HEK293 (cell line): ENCODE measurements around the gene OSBPL1A.

Source experiments
- CTCF ChIA-PET: fragments of 350-600 bp; formaldehyde crosslinking; extraction: SDS; loops from one replicate; lab custom pipeline; 2021; ENCODE audit warnings: antibody characterized with exemption; lab: Yijun Ruan, JAX
- POLR2A ChIA-PET: fragments of 300-600 bp; formaldehyde crosslinking; extraction: SDS; loops from one replicate; lab custom pipeline; 2020; ENCODE audit warnings: antibody characterized with exemption, inconsistent platforms; lab: Yijun Ruan, JAX
- H3K27ac ChIP-seq: fragments of 200-500 bp; sonication (Bioruptor generic); 2 replicates; pipeline ENCODE4 v1.5.1; 2014; ENCODE audit warnings: low read depth, low read length, control low read depth, inconsistent platforms; ENCODE audit errors: extremely low read depth
- H3K36me3 ChIP-seq, 2 experiments: fragments of 200-500 bp in 1 of 2; sonication (Bioruptor generic) in 1 of 2; 1 replicate in 1 of 2; 2 replicates in 1 of 2; pipeline ENCODE4 v1.5.1; 2014 to 2017; ENCODE audit warnings: inconsistent platforms in 2 of 2, low read length in 2 of 2; ENCODE audit not compliant: control insufficient read depth in 2 of 2, insufficient read depth in 1 of 2
- H3K4me1 ChIP-seq: fragments of 200-500 bp; sonication (Bioruptor generic); 2 replicates; pipeline ENCODE4 v1.5.1; 2014; ENCODE audit warnings: mild to moderate bottlenecking, low read length, inconsistent platforms; ENCODE audit not compliant: control insufficient read depth, insufficient read depth
- H3K4me3 ChIP-seq: 2 replicates; pipeline ENCODE4 v1.5.1; 2011; ENCODE audit warnings: low read depth, mild to moderate bottlenecking, control low read depth, low read length, moderate library complexity
- H3K9me3 ChIP-seq: fragments of 200-500 bp; sonication (Bioruptor generic); 2 replicates; pipeline ENCODE4 v1.5.1; 2014; ENCODE audit warnings: low read depth, low read length, inconsistent platforms; ENCODE audit not compliant: control insufficient read depth, insufficient read depth
- BCL11A ChIP-seq: fragments of 450-650 bp; formaldehyde crosslinking; IDR thresholded peaks from 2 replicates; pipeline ENCODE4 v1.5.1; 2016; ENCODE audit warnings: low read depth, missing biosample characterization, missing genetic modification characterization
- BCL11B ChIP-seq: fragments of 450-650 bp; formaldehyde crosslinking; IDR thresholded peaks from 2 replicates; pipeline ENCODE4 v1.5.1; 2016; ENCODE audit warnings: low read depth, missing biosample characterization, missing genetic modification characterization
- IKZF3 ChIP-seq: fragments of 450-650 bp; IDR thresholded peaks from 2 replicates; pipeline ENCODE4 v1.5.0; 2018; ENCODE audit warnings: missing biosample characterization, mild to moderate bottlenecking, missing genetic modification characterization, moderate library complexity
- KLF8 ChIP-seq: fragments of 450-650 bp; formaldehyde crosslinking; IDR thresholded peaks from 2 replicates; pipeline ENCODE4 v1.5.1; 2016; ENCODE audit warnings: missing biosample characterization, missing genetic modification characterization
- SP2 ChIP-seq: fragments of 450-650 bp; formaldehyde crosslinking; IDR thresholded peaks from 2 replicates; pipeline ENCODE4 v1.5.1; 2016; ENCODE audit warnings: missing biosample characterization, missing genetic modification characterization
- TRIM28 ChIP-seq: IDR thresholded peaks from 2 replicates; pipeline ENCODE4 v1.6.1; 2011; ENCODE audit warnings: low read length, control low read depth, borderline replicate concordance
- YY2 ChIP-seq: fragments of 450-650 bp; formaldehyde crosslinking; IDR thresholded peaks from 2 replicates; pipeline ENCODE4 v1.5.1; 2016; ENCODE audit warnings: missing biosample characterization, missing genetic modification characterization
- ZBTB17 ChIP-seq: fragments of 450-650 bp; formaldehyde crosslinking; IDR thresholded peaks from 2 replicates; pipeline ENCODE4 v1.5.1; 2016; ENCODE audit warnings: missing biosample characterization, missing genetic modification characterization
- ZEB2 ChIP-seq: fragments of 450-650 bp; formaldehyde crosslinking; IDR thresholded peaks from 2 replicates; pipeline ENCODE4 v1.5.1; 2016; ENCODE audit warnings: missing biosample characterization, missing genetic modification characterization
- ZFP69B ChIP-seq: fragments of 450-650 bp; formaldehyde crosslinking; IDR thresholded peaks from 2 replicates; pipeline ENCODE4 v1.5.1; 2016; ENCODE audit warnings: missing biosample characterization, missing genetic modification characterization
- ZIC2 ChIP-seq: fragments of 450-650 bp; formaldehyde crosslinking; IDR thresholded peaks from 2 replicates; pipeline ENCODE4 v1.5.1; 2016; ENCODE audit warnings: missing biosample characterization, missing genetic modification characterization
- ZNF146 ChIP-seq: fragments of 450-650 bp; formaldehyde crosslinking; IDR thresholded peaks from 2 replicates; pipeline ENCODE4 v1.5.1; 2016; ENCODE audit warnings: missing biosample characterization, missing genetic modification characterization
- ZNF184 ChIP-seq: fragments of 450-650 bp; IDR thresholded peaks from 2 replicates; pipeline ENCODE4 v1.5.1; 2018; ENCODE audit warnings: missing biosample characterization, mild to moderate bottlenecking, missing genetic modification characterization
- ZNF202 ChIP-seq: fragments of 450-650 bp; formaldehyde crosslinking; IDR thresholded peaks from 2 replicates; pipeline ENCODE4 v1.5.1; 2016; ENCODE audit warnings: missing biosample characterization, missing genetic modification characterization, borderline replicate concordance
- ZNF394 ChIP-seq: fragments of 450-650 bp; formaldehyde crosslinking; IDR thresholded peaks from 2 replicates; pipeline ENCODE4 v1.5.1; 2016; ENCODE audit warnings: missing biosample characterization, missing genetic modification characterization, mild to moderate bottlenecking, moderate library complexity, borderline replicate concordance
- ZNF623 ChIP-seq: fragments of 450-650 bp; formaldehyde crosslinking; IDR thresholded peaks from 2 replicates; pipeline ENCODE4 v1.5.1; 2016; ENCODE audit warnings: missing biosample characterization, missing genetic modification characterization
- ZNF654 ChIP-seq: fragments of 450-650 bp; formaldehyde crosslinking; IDR thresholded peaks from 2 replicates; pipeline ENCODE4 v1.5.1; 2016; ENCODE audit warnings: low read depth, missing biosample characterization, missing genetic modification characterization
- ZNF777 ChIP-seq: fragments of 450-650 bp; formaldehyde crosslinking; IDR thresholded peaks from 2 replicates; pipeline ENCODE4 v1.5.1; 2017; ENCODE audit warnings: missing biosample characterization, missing genetic modification characterization, borderline replicate concordance
- TF ChIP-seq, protein P1 (sequence below): fragments of 450-650 bp; formaldehyde crosslinking; IDR thresholded peaks from 2 replicates; pipeline ENCODE4 v1.5.1; 2016; ENCODE audit warnings: missing biosample characterization, missing genetic modification characterization
- TF ChIP-seq, protein P2 (sequence below): fragments of 450-650 bp; formaldehyde crosslinking; IDR thresholded peaks from 2 replicates; pipeline ENCODE4 v1.5.1; 2016; ENCODE audit warnings: missing biosample characterization, missing genetic modification characterization
- TF ChIP-seq, protein P3 (sequence below): fragments of 450-650 bp; formaldehyde crosslinking; IDR thresholded peaks from 2 replicates; pipeline ENCODE4 v1.5.1; 2016; ENCODE audit warnings: missing biosample characterization, missing genetic modification characterization
- TF ChIP-seq, protein P4 (sequence below): fragments of 450-650 bp; formaldehyde crosslinking; IDR thresholded peaks from 2 replicates; pipeline ENCODE4 v1.5.1; 2016; ENCODE audit warnings: missing biosample characterization, missing genetic modification characterization
- TF ChIP-seq, protein P5 (sequence below): sonication (generic); formaldehyde crosslinking; IDR thresholded peaks from 2 replicates; pipeline ENCODE4 v1.8.1; 2022; ENCODE audit warnings: mild to moderate bottlenecking, moderate library complexity, missing genetic modification reagents

OSBPL1A gene

DNA sequence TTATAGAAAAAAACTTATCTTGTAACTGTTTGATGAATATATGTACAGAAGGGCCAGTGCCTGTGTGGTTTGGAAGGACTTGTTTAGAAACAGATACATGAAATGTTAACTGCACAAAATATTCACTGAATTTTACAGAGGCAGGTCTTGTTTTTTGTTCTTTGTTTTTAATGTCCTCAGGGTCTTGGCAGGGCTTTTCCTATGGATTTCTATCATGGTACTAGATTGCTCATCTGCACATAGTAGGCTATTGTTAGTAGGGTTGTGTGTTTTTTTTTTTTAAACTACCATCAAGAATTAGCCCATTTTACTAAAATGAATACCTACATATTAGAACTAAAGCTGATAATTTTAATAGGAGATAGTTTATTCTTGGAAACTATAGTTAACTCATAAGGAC, 255.2 kb downstream of the OSBPL1A start:
- POLR2A ChIA-PET, result interaction anchor here (0.6 to 0.7 kb wide), 2 partner anchors 9 to 1459 kb away, joined by 4 to 5 read pairs; no protein-coding TSS in a partner anchor
- peaks cover 18 to 39% of the 10 kb centered on the region in 2 experiments for H3K36me3 ChIP-seq
- no peaks in the 10 kb centered on the region; the same call in 1 of the 2 replicates for H3K9me3 ChIP-seq
- CTCF ChIA-PET, result interaction anchor here (2.1 kb wide), 1 partner anchor 34 kb away, joined by 6 read pairs; no protein-coding TSS in a partner anchor
- H3K27ac ChIP-seq, result no peak overlapping the region
- no peak overlapping the region for H3K4me3 ChIP-seq
- TF ChIP-seq, protein P1, sequence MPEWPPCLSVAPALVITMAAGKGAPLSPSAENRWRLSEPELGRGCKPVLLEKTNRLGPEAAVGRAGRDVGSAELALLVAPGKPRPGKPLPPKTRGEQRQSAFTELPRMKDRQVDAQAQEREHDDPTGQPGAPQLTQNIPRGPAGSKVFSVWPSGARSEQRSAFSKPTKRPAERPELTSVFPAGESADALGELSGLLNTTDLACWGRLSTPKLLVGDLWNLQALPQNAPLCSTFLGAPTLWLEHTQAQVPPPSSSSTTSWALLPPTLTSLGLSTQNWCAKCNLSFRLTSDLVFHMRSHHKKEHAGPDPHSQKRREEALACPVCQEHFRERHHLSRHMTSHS, result no peak
- TF ChIP-seq ZNF184 (tag by site-specific recombination) (no peak), ZNF654 (tag by site-specific recombination) (no peak), ZNF623 (tag by site-specific recombination) (no peak), BCL11A (no peak)
- peaks cover 4% of the 10 kb centered on the region; the same call in 1 of the 2 replicates for H3K4me1 ChIP-seq

DNA sequence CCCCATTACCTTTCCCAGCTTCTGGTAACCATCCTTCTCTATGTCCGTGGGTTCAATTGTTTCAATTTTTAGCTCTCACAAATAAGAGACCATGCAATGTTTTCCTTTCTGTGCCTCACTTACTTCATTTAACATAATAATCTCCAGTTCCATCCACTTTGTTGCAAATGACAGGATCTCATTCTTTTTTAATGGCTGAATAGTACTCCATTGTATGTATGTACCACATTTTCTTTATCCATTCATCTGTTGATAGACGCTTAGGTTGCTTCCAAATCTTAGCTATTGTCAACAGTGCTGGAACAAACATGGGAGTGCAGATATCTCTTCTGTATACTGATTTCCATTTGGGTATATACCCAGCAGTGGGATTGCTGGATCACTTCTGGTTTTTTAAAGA, 256.9 kb downstream of the OSBPL1A start:
- Histone ChIP-seq H3K9me3 (no peaks in the 10 kb centered on the region), H3K27ac (no peak overlapping the region), H3K36me3 (peaks cover 14 to 22% of the 10 kb centered on the region in 2 experiments), H3K4me1 (peaks cover 4% of the 10 kb centered on the region), H3K4me3 (no peak overlapping the region)
- peak; percentile 56 for TF ChIP-seq ZNF146 (tag by site-specific recombination)
- TF ChIP-seq, protein P2, sequence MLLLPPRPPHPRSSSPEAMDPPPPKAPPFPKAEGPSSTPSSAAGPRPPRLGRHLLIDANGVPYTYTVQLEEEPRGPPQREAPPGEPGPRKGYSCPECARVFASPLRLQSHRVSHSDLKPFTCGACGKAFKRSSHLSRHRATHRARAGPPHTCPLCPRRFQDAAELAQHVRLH (tag by site-specific recombination), result 0 out of 2 replicates have a peak, but pooled peaks have one; percentile 40
- TF ChIP-seq, protein P3, sequence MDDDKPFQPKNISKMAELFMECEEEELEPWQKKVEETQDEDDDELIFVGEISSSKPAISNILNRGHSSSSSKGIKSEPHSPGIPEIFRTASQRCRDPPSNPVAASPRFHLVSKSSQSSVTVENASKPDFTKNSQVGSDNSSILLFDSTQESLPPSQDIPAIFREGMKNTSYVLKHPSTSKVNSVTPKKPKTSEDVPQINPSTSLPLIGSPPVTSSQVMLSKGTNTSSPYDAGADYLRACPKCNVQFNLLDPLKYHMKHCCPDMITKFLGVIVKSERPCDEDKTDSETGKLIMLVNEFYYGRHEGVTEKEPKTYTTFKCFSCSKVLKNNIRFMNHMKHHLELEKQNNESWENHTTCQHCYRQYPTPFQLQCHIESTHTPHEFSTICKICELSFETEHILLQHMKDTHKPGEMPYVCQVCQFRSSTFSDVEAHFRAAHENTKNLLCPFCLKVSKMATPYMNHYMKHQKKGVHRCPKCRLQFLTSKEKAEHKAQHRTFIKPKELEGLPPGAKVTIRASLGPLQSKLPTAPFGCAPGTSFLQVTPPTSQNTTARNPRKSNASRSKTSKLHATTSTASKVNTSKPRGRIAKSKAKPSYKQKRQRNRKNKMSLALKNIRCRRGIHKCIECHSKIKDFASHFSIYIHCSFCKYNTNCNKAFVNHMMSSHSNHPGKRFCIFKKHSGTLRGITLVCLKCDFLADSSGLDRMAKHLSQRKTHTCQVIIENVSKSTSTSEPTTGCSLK (tag by site-specific recombination), result no peak
- ChIA-PET CTCF (interaction anchor here (0.6 kb wide), 1 partner anchor 345 kb away, joined by 3 read pairs; no protein-coding TSS in a partner anchor), POLR2A (interaction anchor here (0.6 kb wide), 2 partner anchors 57 to 96 kb away, joined by 4 to 5 read pairs; no protein-coding TSS in a partner anchor)

DNA sequence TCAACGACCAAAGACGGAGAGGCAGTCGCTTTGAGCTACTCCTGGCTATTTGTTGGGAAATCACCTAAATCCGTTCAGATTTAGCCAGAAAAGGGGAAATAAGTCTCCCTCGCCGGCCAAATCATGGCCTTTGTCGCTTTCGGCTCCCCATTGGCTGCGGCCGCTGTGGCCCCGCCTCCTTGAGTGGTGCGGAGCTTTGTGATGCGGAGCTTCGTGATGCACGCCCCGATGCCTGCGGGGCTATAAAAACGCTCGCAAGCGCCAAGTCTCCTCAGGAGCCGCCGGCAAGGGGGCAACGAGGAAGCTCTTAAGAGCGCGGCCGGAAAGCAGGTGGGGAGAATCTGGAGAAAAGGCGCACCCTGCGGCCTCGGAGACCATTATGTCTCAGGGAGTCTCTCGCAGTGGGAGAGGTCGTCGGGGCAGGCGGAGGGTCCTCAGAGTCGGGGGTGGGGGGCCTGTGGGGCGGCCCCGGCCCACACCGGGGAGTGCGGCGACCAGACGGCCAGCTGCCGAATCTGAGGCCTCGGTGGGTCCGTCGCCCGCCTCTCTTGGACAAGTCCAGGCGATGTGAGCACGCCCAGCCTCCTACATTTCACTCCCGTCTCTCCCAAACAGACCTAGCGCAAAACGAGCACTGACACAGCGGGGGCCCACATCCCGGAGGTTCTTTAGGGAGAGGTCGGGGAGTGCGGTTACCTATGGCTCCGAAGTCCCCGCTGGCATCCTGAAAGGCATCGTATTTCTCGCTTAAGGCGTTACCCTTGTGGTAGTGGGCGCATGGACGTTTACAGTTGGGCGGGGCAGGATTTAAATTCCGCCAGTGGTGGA, 258.6 kb downstream of the OSBPL1A start, which contains the start of gene CABYR:
TSS of gene CABYR (plus strand) at position 274 of the 828 bp plus-strand sequence. CDS start 4,053 bp downstream, outside the sequence.
- CTCF ChIA-PET, result interaction anchor here (0.6 to 1.4 kb wide), 6 partner anchors 21 to 1328 kb away, joined by 3 to 6 read pairs (median 4); no protein-coding TSS in a partner anchor
- peak within 1 kb of the TSS; percentile 59 for H3K4me3 ChIP-seq
- POLR2A ChIA-PET, result interaction anchor here (0.5 to 2.0 kb wide), 64 partner anchors 9 to 697 kb away, joined by 3 to 23 read pairs (median 4); partner anchors contain the start of genes IMPACT, OSBPL1A, RIOK3 and TTC39C
- no peaks in the 10 kb centered on the region for H3K9me3 ChIP-seq
- peaks cover 5 to 11% of the 10 kb centered on the region in 2 experiments for H3K36me3 ChIP-seq
- peaks cover 4% of the 10 kb centered on the region for H3K4me1 ChIP-seq
- H3K27ac ChIP-seq, result peak within 1 kb of the TSS; percentile 77
- 0 out of 2 replicates have a peak, but pooled peaks have one; percentile 40 for TF ChIP-seq TRIM28
- TF ChIP-seq SP2 (tag by site-specific recombination), result peak; percentile 62
- peak; percentile 81; the same call in 1 of the 2 replicates for TF ChIP-seq ZNF777 (tag by site-specific recombination)
- peak; percentile 62; the same call in 1 of the 2 replicates for TF ChIP-seq KLF8 (tag by site-specific recombination)
- TF ChIP-seq IKZF3, result 0 out of 2 replicates have a peak, but pooled peaks have one; percentile 8
- peak; percentile 45; the same call in 1 of the 2 replicates for TF ChIP-seq ZNF394
- TF ChIP-seq BCL11B (tag by site-specific recombination), result 0 out of 2 replicates have a peak, but pooled peaks have one; percentile 23
- 0 out of 2 replicates have a peak, but pooled peaks have one; percentile 51 for TF ChIP-seq ZEB2 (tag by site-specific recombination)
- peak; percentile 86 for TF ChIP-seq ZIC2 (tag by site-specific recombination)
- TF ChIP-seq, protein P4, sequence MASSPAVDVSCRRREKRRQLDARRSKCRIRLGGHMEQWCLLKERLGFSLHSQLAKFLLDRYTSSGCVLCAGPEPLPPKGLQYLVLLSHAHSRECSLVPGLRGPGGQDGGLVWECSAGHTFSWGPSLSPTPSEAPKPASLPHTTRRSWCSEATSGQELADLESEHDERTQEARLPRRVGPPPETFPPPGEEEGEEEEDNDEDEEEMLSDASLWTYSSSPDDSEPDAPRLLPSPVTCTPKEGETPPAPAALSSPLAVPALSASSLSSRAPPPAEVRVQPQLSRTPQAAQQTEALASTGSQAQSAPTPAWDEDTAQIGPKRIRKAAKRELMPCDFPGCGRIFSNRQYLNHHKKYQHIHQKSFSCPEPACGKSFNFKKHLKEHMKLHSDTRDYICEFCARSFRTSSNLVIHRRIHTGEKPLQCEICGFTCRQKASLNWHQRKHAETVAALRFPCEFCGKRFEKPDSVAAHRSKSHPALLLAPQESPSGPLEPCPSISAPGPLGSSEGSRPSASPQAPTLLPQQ (tag by site-specific recombination), result peak; percentile 91
- peak; percentile 28; the same call in 1 of the 2 replicates for TF ChIP-seq ZBTB17 (tag by site-specific recombination)
- TF ChIP-seq YY2 (tag by site-specific recombination), result no peak; the same call in 1 of the 2 replicates
- TF ChIP-seq, protein P5, sequence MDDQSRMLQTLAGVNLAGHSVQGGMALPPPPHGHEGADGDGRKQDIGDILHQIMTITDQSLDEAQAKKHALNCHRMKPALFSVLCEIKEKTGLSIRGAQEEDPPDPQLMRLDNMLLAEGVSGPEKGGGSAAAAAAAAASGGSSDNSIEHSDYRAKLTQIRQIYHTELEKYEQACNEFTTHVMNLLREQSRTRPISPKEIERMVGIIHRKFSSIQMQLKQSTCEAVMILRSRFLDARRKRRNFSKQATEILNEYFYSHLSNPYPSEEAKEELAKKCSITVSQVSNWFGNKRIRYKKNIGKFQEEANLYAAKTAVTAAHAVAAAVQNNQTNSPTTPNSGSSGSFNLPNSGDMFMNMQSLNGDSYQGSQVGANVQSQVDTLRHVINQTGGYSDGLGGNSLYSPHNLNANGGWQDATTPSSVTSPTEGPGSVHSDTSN, result no peak
- TF ChIP-seq ZFP69B (tag by site-specific recombination), result peak; percentile 59
- no peak for TF ChIP-seq ZNF202 (tag by site-specific recombination)
